Hepatocyte (in vitro differentiated cells): ENCODE measurements around the gene ACSS1. TPM values are rescaled to one million over a fixed set of nuclear protein-coding genes. Genes with fewer than 3 reads are reported as not detected.

Experiments
- DNase-seq: peaks from one replicate; pipeline ENCODE4 v3.0.0-alpha.2; 2016; ENCODE audit warnings: low spot score
- H2AFZ ChIP-seq: fragments of 200-600 bp; sonication (generic); 2 replicates; pipeline ENCODE4 v1.6.0; 2016; ENCODE audit warnings: antibody characterized with exemption, mild to moderate bottlenecking
- H3K27ac ChIP-seq: fragments of 200-600 bp; sonication (generic); 2 replicates; pipeline ENCODE4 v1.5.1; 2016; ENCODE audit warnings: mild to moderate bottlenecking
- H3K27me3 ChIP-seq: fragments of 200-600 bp; sonication (generic); 2 replicates; pipeline ENCODE4 v1.6.1; 2016
- H3K36me3 ChIP-seq: fragments of 200-600 bp; sonication (generic); replicated peaks from 2 replicates; pipeline ENCODE4 v1.5.1; 2016; ENCODE audit warnings: low read depth; ENCODE audit not compliant: insufficient read depth
- H3K4me1 ChIP-seq: fragments of 200-600 bp; sonication (generic); 2 replicates; pipeline ENCODE4 v1.5.1; 2016; ENCODE audit warnings: mild to moderate bottlenecking, moderate library complexity; ENCODE audit not compliant: insufficient read depth
- H3K4me2 ChIP-seq: fragments of 200-600 bp; sonication (generic); 2 replicates; pipeline ENCODE4 v1.6.0; 2016
- H3K4me3 ChIP-seq: fragments of 200-600 bp; sonication (generic); 2 replicates; pipeline ENCODE4 v1.5.1; 2016; ENCODE audit warnings: mild to moderate bottlenecking
- H3K79me2 ChIP-seq: fragments of 200-600 bp; sonication (generic); 2 replicates; pipeline ENCODE4 v1.6.0; 2017; ENCODE audit warnings: mild to moderate bottlenecking
- H3K9me2 ChIP-seq: fragments of 200-600 bp; sonication (generic); replicated peaks from 2 replicates; pipeline ENCODE4 v1.6.0; 2017; ENCODE audit warnings: mild to moderate bottlenecking; ENCODE audit not compliant: insufficient read depth
- H3K9me3 ChIP-seq: fragments of 200-600 bp; sonication (generic); 2 replicates; pipeline ENCODE4 v1.5.1; 2016; ENCODE audit warnings: low read depth, mild to moderate bottlenecking
- H4K20me1 ChIP-seq: fragments of 200-600 bp; sonication (generic); 2 replicates; pipeline ENCODE4 v1.6.0; 2016; ENCODE audit warnings: mild to moderate bottlenecking; ENCODE audit not compliant: insufficient read depth, poor library complexity, severe bottlenecking
- CTCF ChIP-seq: fragments of 200-600 bp; sonication (generic); IDR thresholded peaks from 2 replicates; pipeline ENCODE4 v1.5.1; 2016; ENCODE audit warnings: antibody characterized with exemption, mild to moderate bottlenecking; ENCODE audit not compliant: poor library complexity
- EZH2 ChIP-seq: fragments of 200-600 bp; sonication (generic); IDR thresholded peaks from 2 replicates; pipeline ENCODE4 v1.6.1; 2016; ENCODE audit warnings: antibody characterized with exemption, mild to moderate bottlenecking, borderline replicate concordance
- EZH2phosphoT487 ChIP-seq: fragments of 200-600 bp; sonication (generic); IDR thresholded peaks from one replicate; pipeline ENCODE4 v1.6.1; 2018; ENCODE audit warnings: antibody characterized with exemption, mild to moderate bottlenecking, low read depth, moderate library complexity; ENCODE audit not compliant: unreplicated experiment, severe bottlenecking
- WGBS: methylation state at CpG from one replicate; pipeline ENCODE4 v1.1.6; 2016; ENCODE audit warnings: low lambda C conversion rate; ENCODE audit errors: missing lambda C conversion rate; 5-methylcytosine and 5-hydroxymethylcytosine counted together
- polyA plus RNA-seq: library from polyadenylated mRNA; unstranded; fragments of >200 nt; fragmentation: Nextera tagmentation; extraction: Ambion mirVana; gene quantifications from 2 replicates; pipeline ENCODE4 v1.2.1, GENCODE V29; 2016
- total RNA-seq: library from RNA; depleted of rRNA; stranded (reverse); fragments of >200 nt; gene quantifications from 2 replicates; pipeline ENCODE4 v1.2.3, GENCODE V29; 2014

The ACSS1 gene
- total and polyA plus RNA-seq, 2 experiments from 2014 or later: 20.5 to 37.7 TPM

GRCh38 chr20:25025091-25025861, 32.7 kb downstream of the ACSS1 start:
- TF ChIP-seq EZH2phosphoT487: no peak
- no peak for TF ChIP-seq CTCF
- TF ChIP-seq EZH2: no peak
- Histone ChIP-seq H3K4me2 (no peak overlapping the region), H3K27me3 (no peaks in the 10 kb centered on the region), H3K4me3 (no peak overlapping the region), H3K9me2 (no peaks in the 10 kb centered on the region), H4K20me1 (no peaks in the 10 kb centered on the region), H3K4me1 (no peaks in the 10 kb centered on the region), H3K36me3 (no peaks in the 10 kb centered on the region), H2AFZ (no peak overlapping the region), H3K9me3 (no peaks in the 10 kb centered on the region), H3K79me2 (peaks cover 12% of the 10 kb centered on the region), H3K27ac (no peak overlapping the region)
- DNase-seq: no peak
- 87% methylated on average over 14 of the region's 14 CpGs for WGBS

- Histone ChIP-seq H3K27ac (no peak overlapping the region), H3K27me3 (no peaks in the 10 kb centered on the region), H3K4me2 (no peak overlapping the region), H3K4me3 (no peak overlapping the region), H3K9me2 (no peaks in the 10 kb centered on the region), H3K79me2 (peaks cover 12% of the 10 kb centered on the region), H3K9me3 (no peaks in the 10 kb centered on the region), H4K20me1 (no peaks in the 10 kb centered on the region), H2AFZ (no peak overlapping the region), H3K4me1 (no peaks in the 10 kb centered on the region), H3K36me3 (no peaks in the 10 kb centered on the region)
- no peak for TF ChIP-seq EZH2
- no peak for TF ChIP-seq EZH2phosphoT487
- TF ChIP-seq CTCF: no peak
- DNase-seq: no peak
- WGBS: 94% methylated on average over 4 of the region's 4 CpGs
These were observed 33.8 kb downstream of the ACSS1 start for GRCh38 chr20:25024171-25024570.

GRCh38 chr20:25023356-25023755, 34.6 kb downstream of the ACSS1 start:
- TF ChIP-seq EZH2: no peak
- no peak for TF ChIP-seq CTCF
- TF ChIP-seq EZH2phosphoT487: no peak
- Histone ChIP-seq H3K36me3 (no peaks in the 10 kb centered on the region), H3K4me2 (no peak overlapping the region), H3K79me2 (peaks cover 12% of the 10 kb centered on the region), H3K9me2 (no peaks in the 10 kb centered on the region), H3K27ac (no peak overlapping the region), H2AFZ (no peak overlapping the region), H3K9me3 (no peaks in the 10 kb centered on the region), H3K4me3 (no peak overlapping the region), H3K4me1 (peaks cover 2% of the 10 kb centered on the region), H3K27me3 (no peaks in the 10 kb centered on the region), H4K20me1 (no peaks in the 10 kb centered on the region)
- no peak for DNase-seq
- WGBS: 83% methylated on average over 10 of the region's 10 CpGs

GRCh38 chr20:25022680-25023079, 35.3 kb downstream of the ACSS1 start:
- Histone ChIP-seq H3K9me3 (no peaks in the 10 kb centered on the region), H3K9me2 (no peaks in the 10 kb centered on the region), H3K27me3 (no peaks in the 10 kb centered on the region), H3K4me2 (no peak overlapping the region), H3K79me2 (peaks cover 12% of the 10 kb centered on the region), H3K4me3 (no peak overlapping the region), H4K20me1 (no peaks in the 10 kb centered on the region), H3K4me1 (peaks cover 8% of the 10 kb centered on the region), H2AFZ (no peak overlapping the region), H3K27ac (no peak overlapping the region), H3K36me3 (no peaks in the 10 kb centered on the region)
- no peak for DNase-seq
- TF ChIP-seq CTCF: no peak
- no peak for TF ChIP-seq EZH2phosphoT487
- no peak for TF ChIP-seq EZH2
- WGBS: 92% methylated on average over 11 of the region's 11 CpGs
